Endothelial cell of umbilical vein (primary cell): Measurements from ENCODE around the gene PEBP1. TPM values are rescaled to one million over a fixed set of nuclear protein-coding genes. Genes with fewer than 3 reads are reported as not detected.

Experiments
- BruUV-seq: library from RNA; stranded (reverse); fragments of 400-500 nt; replicated peaks from 2 replicates; lab custom pipeline; 2021; lab: Mats Ljungman, UMichigan
- CTCF ChIA-PET: fragments of 300-600, 350-600 bp; sonication (Branson Sonifier 250); formaldehyde crosslinking; loops from one replicate; lab custom pipeline; 2021; ENCODE audit warnings: antibody characterized with exemption, inconsistent platforms; lab: Charles Lee
- POLR2A ChIA-PET: fragments of 300-600, 350-600 bp; sonication (Branson Sonifier 250); formaldehyde crosslinking; loops from one replicate; lab custom pipeline; 2021; ENCODE audit warnings: antibody characterized with exemption, inconsistent platforms; lab: Charles Lee
- DNase-seq: peaks from one replicate; pipeline ENCODE4 v3.0.0-alpha.2; 2011; ENCODE audit warnings: low read depth, low spot score
- FAIRE-seq: peaks from 2 replicates; lab custom pipeline; 2011; peaks lifted over from hg19 to GRCh38; lab: Jason Lieb, UNC
- H2AFZ ChIP-seq: 2 replicates; pipeline ENCODE4 v1.6.0; 2012; ENCODE audit warnings: low read depth, low read length, control low read depth, inconsistent platforms
- H3K27ac ChIP-seq: 2 replicates; pipeline ENCODE4 v1.5.1; 2011; ENCODE audit warnings: low read depth, mild to moderate bottlenecking, control low read depth, low read length, moderate library complexity; ENCODE audit not compliant: insufficient read depth
- H3K27me3 ChIP-seq, 2 experiments: 2 replicates each; pipeline versions ENCODE4 v1.6.0 to v1.6.1; 2011; ENCODE audit warnings: low read length in 2 of 2, mixed read lengths in 1 of 2; ENCODE audit not compliant: control insufficient read depth in 2 of 2, insufficient read depth in 2 of 2
- H3K36me3 ChIP-seq, 2 experiments: 2 replicates in 1 of 2; 3 replicates in 1 of 2; pipeline ENCODE4 v1.5.1; 2011; ENCODE audit warnings: low read length in 2 of 2, mild to moderate bottlenecking in 1 of 2, moderate library complexity in 1 of 2; ENCODE audit not compliant: control insufficient read depth in 2 of 2, insufficient read depth in 2 of 2; ENCODE audit errors: extremely low read depth in 1 of 2
- H3K4me1 ChIP-seq: 3 replicates; pipeline ENCODE4 v1.5.1; 2011; ENCODE audit warnings: mild to moderate bottlenecking, low read length; ENCODE audit not compliant: control insufficient read depth, insufficient read depth; ENCODE audit errors: extremely low read depth
- H3K4me2 ChIP-seq: 2 replicates; pipeline ENCODE4 v1.6.1; 2011; ENCODE audit warnings: low read length, control low read depth, mixed read lengths; ENCODE audit not compliant: insufficient read depth
- H3K4me3 ChIP-seq, 3 experiments: fragments of 200-600 bp in 1 of 3; sonication (generic), shearing (Covaris generic) in 1 of 3; replicated peaks in 1 of 3; 2 replicates each; pipeline ENCODE4 v1.5.1; 2011 to 2016; ENCODE audit warnings: control low read depth in 3 of 3, low read length in 3 of 3, mild to moderate bottlenecking in 2 of 3, inconsistent platforms in 1 of 3, low read depth in 1 of 3, moderate library complexity in 1 of 3; ENCODE audit not compliant: insufficient read depth in 1 of 3
- H3K79me2 ChIP-seq: 2 replicates; pipeline ENCODE4 v1.6.0; 2012; ENCODE audit warnings: low read length, inconsistent platforms; ENCODE audit not compliant: control insufficient read depth, insufficient read depth
- H3K9ac ChIP-seq: replicated peaks from 2 replicates; pipeline ENCODE3; 2011; ENCODE audit warnings: low read length, control low read depth; ENCODE audit not compliant: insufficient read depth; ENCODE audit errors: extremely low read depth
- H3K9me1 ChIP-seq: replicated peaks from 3 replicates; pipeline ENCODE4 v1.6.0; 2011; ENCODE audit warnings: mild to moderate bottlenecking, low read length; ENCODE audit not compliant: control insufficient read depth, insufficient read depth; ENCODE audit errors: extremely low read depth
- H3K9me3 ChIP-seq: replicated peaks from 2 replicates; pipeline ENCODE4 v1.5.1; 2012; ENCODE audit warnings: low read length, inconsistent platforms; ENCODE audit not compliant: control insufficient read depth, insufficient read depth
- H4K20me1 ChIP-seq: replicated peaks from 2 replicates; pipeline ENCODE3; 2011; ENCODE audit warnings: mild to moderate bottlenecking, low read length; ENCODE audit not compliant: control insufficient read depth, insufficient read depth; ENCODE audit errors: extremely low read depth
- EZH2 ChIP-seq: IDR thresholded peaks from 2 replicates; pipeline ENCODE4 v1.6.1; 2012; ENCODE audit warnings: borderline replicate concordance, low read depth, mild to moderate bottlenecking, moderate library complexity, low read length, inconsistent platforms; ENCODE audit not compliant: severe bottlenecking
- FOS ChIP-seq: IDR thresholded peaks from 2 replicates; pipeline ENCODE4 v1.6.1; 2011; ENCODE audit warnings: mild to moderate bottlenecking, low read length, moderate library complexity, borderline replicate concordance; ENCODE audit not compliant: insufficient read depth
- GATA2 ChIP-seq: IDR thresholded peaks from 2 replicates; pipeline ENCODE4 v1.7.0; 2011; ENCODE audit warnings: low read depth, mild to moderate bottlenecking, moderate library complexity, mixed read lengths, low read length; ENCODE audit not compliant: insufficient read length, insufficient read depth
- JUN ChIP-seq: IDR thresholded peaks from 2 replicates; pipeline ENCODE4 v1.6.1; 2011; ENCODE audit warnings: borderline replicate concordance, low read depth; ENCODE audit not compliant: insufficient read length, insufficient read depth
- MYC ChIP-seq: IDR thresholded peaks from one replicate; pipeline ENCODE4 v1.6.1; 2011; ENCODE audit warnings: mild to moderate bottlenecking, low read depth, low read length
- POLR2A ChIP-seq: IDR thresholded peaks from 2 replicates; pipeline ENCODE4 v1.6.1; 2012; ENCODE audit warnings: low read depth, mild to moderate bottlenecking, control low read depth, low read length
- POLR2AphosphoS5 ChIP-seq: IDR thresholded peaks from 2 replicates; pipeline ENCODE4 v1.6.1; 2012; ENCODE audit warnings: low read depth, mild to moderate bottlenecking, control low read depth, low read length, moderate library complexity; ENCODE audit not compliant: insufficient read depth
- dilution Hi-C: fragments of 300-500 bp; cut with MboI; formaldehyde crosslinking; loops from one replicate; pipeline ENCODE4 v1.15.0; 2019; ENCODE audit warnings: low sequenced_read_pairs; ENCODE audit not compliant: extremely low pct_ligation_motif_present
- intact Hi-C: fragments of 100-400 bp; cut with micrococcal nuclease; formaldehyde crosslinking; loops from one replicate; pipeline ENCODE4 v1.10.0; 2022
- polyA plus RNA-seq, 4 experiments: library from polyadenylated mRNA; depleted of rRNA in 3 of 4; stranded (reverse) in 3 of 4; unstranded in 1 of 4; fragments of >200 nt; gene quantifications; 2 replicates each; pipeline versions ENCODE4 v1.2.1 to v1.2.3, GENCODE V29; 2011 to 2012; ENCODE audit warnings: missing spikeins in 1 of 4
- total RNA-seq: library from RNA; stranded (reverse); gene quantifications from 2 replicates; pipeline ENCODE4 v1.2.3, GENCODE V29; 2021
- TF ChIP-seq, protein P1 (sequence below): IDR thresholded peaks from 2 replicates; pipeline ENCODE4 v1.6.1; 2011; ENCODE audit not compliant: insufficient read depth, insufficient read length
- TF ChIP-seq, protein P2 (sequence below), 2 donors: IDR thresholded peaks; 1 replicate in 1 of 2; 2 replicates in 1 of 2; pipeline ENCODE4 v1.5.1; 2011; ENCODE audit warnings: low read length in 2 of 2, mild to moderate bottlenecking in 2 of 2, moderate library complexity in 2 of 2, control low read depth in 1 of 2, inconsistent platforms in 1 of 2, low read depth in 1 of 2; ENCODE audit not compliant: insufficient read depth in 1 of 2; ENCODE audit errors: extremely low read depth in 1 of 2

The PEBP1 gene
- total and polyA plus RNA-seq, 2 donors (not counting 3 experiments of a cell fraction or from before 2014, with no cell fraction given): 185 to 261 TPM

DNA sequence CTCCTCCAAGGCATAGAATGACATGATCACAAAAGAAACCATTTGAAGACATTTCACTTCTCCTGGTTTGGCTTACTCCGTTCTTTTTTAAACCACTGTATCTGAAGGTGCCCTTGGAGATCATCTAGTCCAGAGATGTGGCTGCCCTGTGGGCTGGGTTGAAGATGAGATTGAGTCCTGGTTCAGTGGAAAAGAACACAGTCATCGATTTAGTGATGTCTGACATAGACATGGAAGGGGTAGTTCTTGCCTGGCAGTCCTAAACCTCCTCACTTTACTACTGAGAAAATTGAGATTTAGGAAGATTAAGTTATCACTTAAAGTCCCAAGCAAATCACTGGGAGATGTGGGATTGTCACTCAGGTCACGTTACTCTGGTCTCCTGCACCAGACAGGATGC, 34.9 kb upstream of the PEBP1 start:
- no peaks in the 10 kb centered on the region for H4K20me1 ChIP-seq
- H3K4me3 ChIP-seq: no peak overlapping the region
- no peak for DNase-seq
- peaks cover 11% of the 10 kb centered on the region for H3K4me1 ChIP-seq
- no peak overlapping the region for H3K9ac ChIP-seq
- H3K9me3 ChIP-seq: no peaks in the 10 kb centered on the region
- H3K79me2 ChIP-seq: no peaks in the 10 kb centered on the region
- ChIA-PET CTCF (interaction anchor here (0.9 kb wide), 1 partner anchor 20 kb away, joined by 4 read pairs; no protein-coding TSS in a partner anchor), POLR2A (no interaction called here)
- H3K27ac ChIP-seq: no peak overlapping the region
- TF ChIP-seq MYC: no peak
- TF ChIP-seq, protein P1, sequence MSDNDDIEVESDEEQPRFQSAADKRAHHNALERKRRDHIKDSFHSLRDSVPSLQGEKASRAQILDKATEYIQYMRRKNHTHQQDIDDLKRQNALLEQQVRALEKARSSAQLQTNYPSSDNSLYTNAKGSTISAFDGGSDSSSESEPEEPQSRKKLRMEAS: no peak
- no peak for TF ChIP-seq EZH2
- TF ChIP-seq POLR2AphosphoS5: no peak
- TF ChIP-seq, protein P2, sequence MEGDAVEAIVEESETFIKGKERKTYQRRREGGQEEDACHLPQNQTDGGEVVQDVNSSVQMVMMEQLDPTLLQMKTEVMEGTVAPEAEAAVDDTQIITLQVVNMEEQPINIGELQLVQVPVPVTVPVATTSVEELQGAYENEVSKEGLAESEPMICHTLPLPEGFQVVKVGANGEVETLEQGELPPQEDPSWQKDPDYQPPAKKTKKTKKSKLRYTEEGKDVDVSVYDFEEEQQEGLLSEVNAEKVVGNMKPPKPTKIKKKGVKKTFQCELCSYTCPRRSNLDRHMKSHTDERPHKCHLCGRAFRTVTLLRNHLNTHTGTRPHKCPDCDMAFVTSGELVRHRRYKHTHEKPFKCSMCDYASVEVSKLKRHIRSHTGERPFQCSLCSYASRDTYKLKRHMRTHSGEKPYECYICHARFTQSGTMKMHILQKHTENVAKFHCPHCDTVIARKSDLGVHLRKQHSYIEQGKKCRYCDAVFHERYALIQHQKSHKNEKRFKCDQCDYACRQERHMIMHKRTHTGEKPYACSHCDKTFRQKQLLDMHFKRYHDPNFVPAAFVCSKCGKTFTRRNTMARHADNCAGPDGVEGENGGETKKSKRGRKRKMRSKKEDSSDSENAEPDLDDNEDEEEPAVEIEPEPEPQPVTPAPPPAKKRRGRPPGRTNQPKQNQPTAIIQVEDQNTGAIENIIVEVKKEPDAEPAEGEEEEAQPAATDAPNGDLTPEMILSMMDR (IDR thresholded peaks at IDR 0.05; ENCODE audit: extremely low read depth in 1 of 2, insufficient read depth in 1 of 2, low read depth in 1 of 2, low read length in 2 of 2): no peak
- no peak for TF ChIP-seq GATA2
- TF ChIP-seq POLR2A: no peak
- no peak for TF ChIP-seq FOS
- TF ChIP-seq JUN: no peak
- BruUV-seq: no TSS peak
- dilution Hi-C loops (no loop called here), intact Hi-C loops (loop anchor here (5.0 kb wide), 2 partner anchors 36 to 84 kb away; partner anchors contain the start of genes PEBP1 and RFC5)
- H2AFZ ChIP-seq: no peak overlapping the region
- H3K36me3 ChIP-seq: no peaks in the 10 kb centered on the region
- H3K9me1 ChIP-seq: no peaks in the 10 kb centered on the region
- no peak overlapping the region for H3K4me2 ChIP-seq
- H3K27me3 ChIP-seq: no peaks in the 10 kb centered on the region
- FAIRE-seq: no peak
